TTC549 (cell line): ENCODE measurements around the gene PREB.
"Not testable (repeated sequence)": the region's sequence is repeated elsewhere in the genome, so short reads cannot be mapped to it uniquely, and the experiment has no call there.

Source experiments
- FAIRE-seq: peaks from 2 replicates; lab custom pipeline; 2012; peaks lifted over from hg19 to GRCh38; lab: Jason Lieb, UNC

Gene PREB

GRCh38 chr2:27133905-27134780 lies at the start of gene PREB:
Gene PREB (minus strand): TSS chr2:27134636. CDS start chr2:27134421, 215 bp downstream.
- FAIRE-seq, result peak; percentile 34

- no peak for FAIRE-seq
These were observed 49.7 kb upstream of the PREB start for GRCh38 chr2:27184115-27184514.

- FAIRE-seq, result no peak
These were observed 47.9 kb upstream of the PREB start for GRCh38 chr2:27182346-27182745.

- FAIRE-seq, result no peak
These were observed 45.0 kb upstream of the PREB start for GRCh38 chr2:27179344-27180000.

- no peak for FAIRE-seq
These were observed 44.0 kb upstream of the PREB start for GRCh38 chr2:27178469-27178868.

GRCh38 chr2:27177441-27178351 lies 43.3 kb upstream of the PREB start:
- FAIRE-seq, result no peak

- not testable (repeated sequence) for FAIRE-seq
These were observed 41.3 kb upstream of the PREB start for GRCh38 chr2:27175781-27176180.

- no peak for FAIRE-seq
These were observed 40.9 kb upstream of the PREB start for GRCh38 chr2:27175330-27175729.

- FAIRE-seq, result no peak
These were observed 40.2 kb upstream of the PREB start for GRCh38 chr2:27174638-27175037.

GRCh38 chr2:27171351-27171848 lies 37.0 kb upstream of the PREB start:
- no peak for FAIRE-seq

- FAIRE-seq, result no peak
These were observed 36.3 kb upstream of the PREB start for GRCh38 chr2:27170581-27171337.

- FAIRE-seq, result no peak
These were observed 30.7 kb upstream of the PREB start for GRCh38 chr2:27164960-27165763.

GRCh38 chr2:27162151-27163121 lies 28.0 kb upstream of the PREB start:
- no peak for FAIRE-seq

- FAIRE-seq, result no peak
These were observed 25.8 kb upstream of the PREB start for GRCh38 chr2:27160191-27160590.

- no peak for FAIRE-seq
These were observed 24.8 kb upstream of the PREB start for GRCh38 chr2:27159271-27159670.

- FAIRE-seq, result no peak
These were observed 24.0 kb upstream of the PREB start for GRCh38 chr2:27158468-27158867.

GRCh38 chr2:27155069-27155520 lies 20.7 kb upstream of the PREB start:
- FAIRE-seq, result no peak

GRCh38 chr2:27154488-27154887 lies 20.1 kb upstream of the PREB start:
- FAIRE-seq, result no peak

GRCh38 chr2:27152796-27153464 lies 18.5 kb upstream of the PREB start:
- no peak for FAIRE-seq
